NCI-H2081 (cell line): Measurements from ENCODE around the gene DMRTC2.

Experiments used
- DNase-seq, 2 experiments: peaks; one replicate each; lab custom pipeline; 2025; lab: John Stamatoyannopoulos, UW

Gene DMRTC2

GRCh38 chr19:41845001-41845050 is at the start of gene DMRTC2:
Gene DMRTC2 (plus strand): TSS chr19:41845042. CDS start chr19:41847429, 2,387 bp downstream.
- DNase-seq = no peak

- DNase-seq = no peak
Measured at GRCh38 chr19:41796362-41796761, 48.5 kb upstream of the DMRTC2 start, which contains the start of gene CEACAM3. Gene CEACAM3 (plus strand): TSS chr19:41796587. CDS start chr19:41796678, 91 bp downstream.

GRCh38 chr19:41796901-41797300 is 47.9 kb upstream of the DMRTC2 start:
- no peak for DNase-seq

- DNase-seq = no peak
Measured at GRCh38 chr19:41799444-41800000, 45.3 kb upstream of the DMRTC2 start.

GRCh38 chr19:41801031-41801430 is 43.8 kb upstream of the DMRTC2 start:
- no peak for DNase-seq

GRCh38 chr19:41801792-41802211 is 43.0 kb upstream of the DMRTC2 start:
- DNase-seq = no peak

GRCh38 chr19:41802770-41803169 is 42.1 kb upstream of the DMRTC2 start:
- no peak for DNase-seq

GRCh38 chr19:41804336-41804735 is 40.5 kb upstream of the DMRTC2 start:
- no peak for DNase-seq

- no peak for DNase-seq
Measured at GRCh38 chr19:41807176-41807575, 37.7 kb upstream of the DMRTC2 start.

- DNase-seq = no peak
Measured at GRCh38 chr19:41808663-41809566, 35.9 kb upstream of the DMRTC2 start.

- DNase-seq = no peak
Measured at GRCh38 chr19:41810301-41810700, 34.5 kb upstream of the DMRTC2 start.

- DNase-seq = no peak
Measured at GRCh38 chr19:41811036-41811435, 33.8 kb upstream of the DMRTC2 start.

- no peak for DNase-seq
Measured at GRCh38 chr19:41811981-41812380, 32.9 kb upstream of the DMRTC2 start.

GRCh38 chr19:41813911-41814310 is 30.9 kb upstream of the DMRTC2 start:
- no peak for DNase-seq

- no peak for DNase-seq
Measured at GRCh38 chr19:41815301-41815700, 29.5 kb upstream of the DMRTC2 start.

- no peak for DNase-seq
Measured at GRCh38 chr19:41816761-41817160, 28.1 kb upstream of the DMRTC2 start.

- peak; percentile 75 to 76 for DNase-seq
Measured at GRCh38 chr19:41821003-41821735, 23.7 kb upstream of the DMRTC2 start.

GRCh38 chr19:41837981-41838708 is 6.7 kb upstream of the DMRTC2 start:
- DNase-seq = no peak

- DNase-seq = no peak
Measured at GRCh38 chr19:41839211-41839610, 5.6 kb upstream of the DMRTC2 start.

GRCh38 chr19:41843371-41843770 is 1.5 kb upstream of the DMRTC2 start:
- no peak for DNase-seq

- DNase-seq = no peak
Measured at GRCh38 chr19:41844601-41845000, 241 bp upstream of the DMRTC2 start, which contains the start of gene LYPD4. Gene LYPD4 (minus strand): TSS chr19:41844683. CDS start chr19:41839285, 5,398 bp downstream.

- DNase-seq = no peak
Measured at GRCh38 chr19:41845051-41845590, 279 bp downstream of the DMRTC2 start.
